Measurements from ENCODE around the gene HSF2BP. TPM values are rescaled to one million over a fixed set of nuclear protein-coding genes. Genes with fewer than 3 reads are reported as not detected.

Gene HSF2BP
- total RNA-seq, 4 donors from 2014 or later = 0.63 to 1.2 (median 0.66) TPM; not detected in 1

- Histone ChIP-seq H3K4me1 (peaks cover 10 to 16% (median 15%) of the 10 kb centered on the region in 4 donors), H3K27ac (replicated peaks in 1 of 4) (peak overlapping the region; percentile 41 to 52 (median 51)), H3K4me3 (no peak overlapping the region), H3K9me3 (no peaks in the 10 kb centered on the region), H3K27me3 (no peaks in the 10 kb centered on the region), H3K36me3 (no peaks in the 10 kb centered on the region)
- DNase-seq (ENCODE audit: extremely low spot score) = no peak
- intact Hi-C loops (cut with DNase I) = no loop called here
- peak; percentile 37 to 52 (median 50) for TF ChIP-seq CTCF (IDR thresholded peaks at IDR 0.05)
- peak in 1 of 2 donors; percentile 38 for TF ChIP-seq POLR2AphosphoS5 (IDR thresholded peaks at IDR 0.05)
- TF ChIP-seq EP300 (IDR thresholded peaks at IDR 0.05) = no peak
- 43% methylated on average over 12 of the region's 12 CpGs for WGBS
These were observed 14.0 kb downstream of the HSF2BP start for GRCh38 chr21:43645136-43645891.

- 79% methylated on average over 6 of the region's 6 CpGs for WGBS
- H3K27ac ChIP-seq (replicated peaks in 1 of 4) = no peak overlapping the region
- TF ChIP-seq CTCF (IDR thresholded peaks at IDR 0.05) (no peak), POLR2AphosphoS5 (IDR thresholded peaks at IDR 0.05) (no peak), POLR2A (IDR thresholded peaks at IDR 0.05; ENCODE audit: low read depth) (no peak), EP300 (IDR thresholded peaks at IDR 0.05) (no peak)
- intact Hi-C loops (cut with DNase I) = no loop called here
- H3K4me1 ChIP-seq = peaks cover 10 to 16% (median 15%) of the 10 kb centered on the region in 4 donors
- no peak for DNase-seq (ENCODE audit: extremely low spot score)
- H3K9me3 ChIP-seq = no peaks in the 10 kb centered on the region
- no peak overlapping the region for H3K4me3 ChIP-seq
- no peaks in the 10 kb centered on the region for H3K27me3 ChIP-seq
- H3K36me3 ChIP-seq = no peaks in the 10 kb centered on the region
These were observed 14.7 kb downstream of the HSF2BP start for GRCh38 chr21:43644609-43645008.

GRCh38 chr21:43644071-43644470 is 15.2 kb downstream of the HSF2BP start:
- TF ChIP-seq EP300 (IDR thresholded peaks at IDR 0.05) (no peak), POLR2A (IDR thresholded peaks at IDR 0.05; ENCODE audit: low read depth) (no peak), CTCF (IDR thresholded peaks at IDR 0.05) (no peak), POLR2AphosphoS5 (IDR thresholded peaks at IDR 0.05) (no peak)
- Histone ChIP-seq H3K9me3 (no peaks in the 10 kb centered on the region), H3K36me3 (no peaks in the 10 kb centered on the region), H3K4me3 (no peak overlapping the region), H3K27ac (replicated peaks in 1 of 4) (no peak overlapping the region), H3K4me1 (peaks cover 10 to 16% (median 15%) of the 10 kb centered on the region in 4 donors), H3K27me3 (no peaks in the 10 kb centered on the region)
- intact Hi-C loops (cut with DNase I) = no loop called here
- no peak for DNase-seq (ENCODE audit: extremely low spot score)
- 90% methylated on average over 4 of the region's 4 CpGs for WGBS

- 96% methylated on average over 4 of the region's 4 CpGs for WGBS
- DNase-seq (ENCODE audit: extremely low spot score) = no peak
- intact Hi-C loops (cut with DNase I) = no loop called here
- Histone ChIP-seq H3K9me3 (no peaks in the 10 kb centered on the region), H3K36me3 (no peaks in the 10 kb centered on the region), H3K4me3 (no peak overlapping the region), H3K4me1 (peaks cover 10 to 16% (median 15%) of the 10 kb centered on the region in 4 donors), H3K27me3 (no peaks in the 10 kb centered on the region), H3K27ac (replicated peaks in 1 of 4) (no peak overlapping the region)
- TF ChIP-seq CTCF (IDR thresholded peaks at IDR 0.05) (no peak), POLR2AphosphoS5 (IDR thresholded peaks at IDR 0.05) (no peak), EP300 (IDR thresholded peaks at IDR 0.05) (no peak)
These were observed 16.1 kb downstream of the HSF2BP start for GRCh38 chr21:43643193-43643592.
